Prostate gland (tissue), 2 donors: ENCODE results near the gene KCNK16.

Experiments used
- POLR2AphosphoS5 ChIP-seq: sonication (generic); formaldehyde crosslinking; IDR thresholded peaks from one replicate; pipeline ENCODE4 v1.6.1; 2017; ENCODE audit warnings: antibody characterized with exemption
- TF ChIP-seq, protein P1 (sequence below), 4 experiments: fragments of 200-600 bp in 2 of 4; fragments of 450-650 bp in 2 of 4; sonication (generic) in 2 of 4; IDR thresholded peaks; 1 replicate in 3 of 4; 2 replicates in 1 of 4; pipeline ENCODE4 v1.5.1; 2016 to 2019; ENCODE audit warnings: antibody characterized with exemption in 4 of 4, mild to moderate bottlenecking in 2 of 4, moderate library complexity in 2 of 4

DNA sequence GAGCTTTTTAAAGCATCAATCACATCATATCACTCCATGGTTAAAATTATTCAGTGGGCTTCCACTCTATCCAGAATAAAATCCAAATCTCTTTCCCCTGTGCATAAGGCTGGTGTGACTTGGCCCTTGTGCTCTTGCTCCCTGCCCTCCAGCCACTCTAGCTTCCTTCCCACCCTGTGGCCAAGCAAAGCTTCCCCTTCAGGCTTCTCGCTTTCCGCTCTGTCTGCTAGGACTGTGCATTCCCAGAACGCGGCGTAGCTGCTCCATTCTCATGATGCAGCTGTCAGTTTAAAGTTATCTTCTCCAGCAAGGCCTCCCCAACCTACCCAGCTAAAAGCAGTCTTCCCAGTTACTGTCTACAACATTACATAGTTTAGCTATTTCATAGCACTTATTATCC is 19.4 kb upstream of the KCNK16 start:
- TF ChIP-seq, protein P1, sequence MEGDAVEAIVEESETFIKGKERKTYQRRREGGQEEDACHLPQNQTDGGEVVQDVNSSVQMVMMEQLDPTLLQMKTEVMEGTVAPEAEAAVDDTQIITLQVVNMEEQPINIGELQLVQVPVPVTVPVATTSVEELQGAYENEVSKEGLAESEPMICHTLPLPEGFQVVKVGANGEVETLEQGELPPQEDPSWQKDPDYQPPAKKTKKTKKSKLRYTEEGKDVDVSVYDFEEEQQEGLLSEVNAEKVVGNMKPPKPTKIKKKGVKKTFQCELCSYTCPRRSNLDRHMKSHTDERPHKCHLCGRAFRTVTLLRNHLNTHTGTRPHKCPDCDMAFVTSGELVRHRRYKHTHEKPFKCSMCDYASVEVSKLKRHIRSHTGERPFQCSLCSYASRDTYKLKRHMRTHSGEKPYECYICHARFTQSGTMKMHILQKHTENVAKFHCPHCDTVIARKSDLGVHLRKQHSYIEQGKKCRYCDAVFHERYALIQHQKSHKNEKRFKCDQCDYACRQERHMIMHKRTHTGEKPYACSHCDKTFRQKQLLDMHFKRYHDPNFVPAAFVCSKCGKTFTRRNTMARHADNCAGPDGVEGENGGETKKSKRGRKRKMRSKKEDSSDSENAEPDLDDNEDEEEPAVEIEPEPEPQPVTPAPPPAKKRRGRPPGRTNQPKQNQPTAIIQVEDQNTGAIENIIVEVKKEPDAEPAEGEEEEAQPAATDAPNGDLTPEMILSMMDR (IDR thresholded peaks at IDR 0.05): no peak
- no peak for TF ChIP-seq POLR2AphosphoS5
